Caco-2 (cell line): Measurements from ENCODE around the gene CEP57L1. TPM values are rescaled to one million over a fixed set of nuclear protein-coding genes. Genes with fewer than 3 reads are reported as not detected.

Experiments used
- BruUV-seq: library from RNA; stranded (reverse); fragments of 400-500 nt; replicated peaks from 2 replicates; lab custom pipeline; 2021; lab: Mats Ljungman, UMichigan
- CTCF ChIA-PET: fragments of 300-600 bp; sonication (Branson Sonifier 250); formaldehyde crosslinking; loops from one replicate; lab custom pipeline; 2022; ENCODE audit warnings: antibody characterized with exemption; lab: Charles Lee
- POLR2A ChIA-PET: fragments of 300-600 bp; sonication (Branson Sonifier 250); formaldehyde crosslinking; loops from one replicate; lab custom pipeline; 2022; ENCODE audit warnings: antibody characterized with exemption; lab: Charles Lee
- DNase-seq, 2 experiments: peaks; one replicate each; pipeline versions ENCODE4 v3.0.0 to v3.0.0-alpha.2; 2020 to 2022
- H3K27me3 ChIP-seq: replicated peaks from 2 replicates; pipeline ENCODE4 v1.6.0; 2011; ENCODE audit warnings: low read length; ENCODE audit not compliant: control insufficient read depth, insufficient read depth
- H3K36me3 ChIP-seq: 2 replicates; pipeline ENCODE4 v1.5.1; 2011; ENCODE audit warnings: low read length; ENCODE audit not compliant: control insufficient read depth, insufficient read depth
- H3K4me1 ChIP-seq: fragments of 250-450 bp; sonication (Bioruptor Pico); 2 replicates; pipeline ENCODE4 v1.5.1; 2020; ENCODE audit warnings: mild to moderate bottlenecking
- H3K4me3 ChIP-seq: 2 replicates; pipeline ENCODE4 v1.5.1; 2011; ENCODE audit warnings: low read depth, mild to moderate bottlenecking, control low read depth, low read length
- H3K9me3 ChIP-seq: fragments of 250-450 bp; sonication (Bioruptor Pico); 2 replicates; pipeline ENCODE4 v1.5.1; 2020; ENCODE audit warnings: mild to moderate bottlenecking, moderate library complexity
- H3K27ac Mint-ChIP-seq: one replicate; pipeline ENCODE4 v1.8.0; 2022; ENCODE audit warnings: mixed read lengths; ENCODE audit not compliant: unreplicated experiment
- H3K27me3 Mint-ChIP-seq: one replicate; pipeline ENCODE4 v1.8.0; 2022; ENCODE audit warnings: mixed read lengths; ENCODE audit not compliant: insufficient read depth, unreplicated experiment
- H3K36me3 Mint-ChIP-seq: one replicate; pipeline ENCODE4 v1.8.0; 2022; ENCODE audit warnings: mild to moderate bottlenecking, mixed read lengths; ENCODE audit not compliant: insufficient read depth, unreplicated experiment
- H3K4me1 Mint-ChIP-seq: one replicate; pipeline ENCODE4 v1.8.0; 2022; ENCODE audit warnings: low read depth, mixed read lengths; ENCODE audit not compliant: unreplicated experiment
- H3K4me3 Mint-ChIP-seq: one replicate; pipeline ENCODE4 v1.8.0; 2022; ENCODE audit warnings: mild to moderate bottlenecking, moderate library complexity, mixed read lengths; ENCODE audit not compliant: unreplicated experiment
- H3K9me3 Mint-ChIP-seq: one replicate; pipeline ENCODE4 v1.8.0; 2022; ENCODE audit warnings: mixed read lengths; ENCODE audit not compliant: unreplicated experiment
- CTCF ChIP-seq, 2 experiments: fragments of 200-600 bp in 1 of 2; IDR thresholded peaks; 1 replicate in 1 of 2; 2 replicates in 1 of 2; pipeline versions ENCODE4 v1.5.1 to v1.8.0; 2011 to 2022; ENCODE audit warnings: antibody characterized with exemption in 1 of 2, control low read depth in 1 of 2, inconsistent platforms in 1 of 2, low read depth in 1 of 2, low read length in 1 of 2, mild to moderate bottlenecking in 1 of 2, moderate library complexity in 1 of 2; ENCODE audit not compliant: insufficient read depth in 1 of 2, severe bottlenecking in 1 of 2, unreplicated experiment in 1 of 2
- intact Hi-C: fragments of 100-400 bp; cut with micrococcal nuclease; formaldehyde crosslinking; loops from one replicate; pipeline ENCODE4 v1.10.0; 2022; ENCODE audit not compliant: unreplicated experiment
- total RNA-seq: library from RNA; stranded (reverse); gene quantifications from 2 replicates; pipeline ENCODE4 v1.2.3, GENCODE V29; 2022

CEP57L1 gene
- total RNA-seq, 1 experiment from 2014 or later: 12.7 TPM

- ChIA-PET POLR2A (no interaction called here), CTCF (interaction anchor here (0.7 kb wide), 1 partner anchor 65 kb away, joined by 3 read pairs; no protein-coding TSS in a partner anchor)
- Mint-ChIP-seq H3K4me3 (no peak overlapping the region), H3K4me1 (peaks cover 21% of the 10 kb centered on the region), H3K27ac (no peak overlapping the region), H3K9me3 (no peaks in the 10 kb centered on the region), H3K27me3 (no peaks in the 10 kb centered on the region), H3K36me3 (no peaks in the 10 kb centered on the region)
- Histone ChIP-seq H3K4me3 (no peak overlapping the region), H3K4me1 (peaks cover 16% of the 10 kb centered on the region; the same call in 1 of the 2 replicates), H3K27me3 (no peaks in the 10 kb centered on the region), H3K9me3 (no peaks in the 10 kb centered on the region), H3K36me3 (no peaks in the 10 kb centered on the region)
- intact Hi-C loops: no loop called here
- DNase-seq: no peak
- no TSS peak for BruUV-seq
- no peak for TF ChIP-seq CTCF (IDR thresholded peaks at IDR 0.05; ENCODE audit: insufficient read depth in 1 of 2, low read depth in 1 of 2, low read length in 1 of 2, severe bottlenecking in 1 of 2, unreplicated experiment in 1 of 2)
These were observed 21.2 kb upstream of the CEP57L1 start for GRCh38 chr6:109074133-109074415.

- no peak for DNase-seq
- Histone ChIP-seq H3K27me3 (no peaks in the 10 kb centered on the region), H3K4me3 (no peak overlapping the region), H3K4me1 (peaks cover 16% of the 10 kb centered on the region; the same call in 1 of the 2 replicates), H3K36me3 (no peaks in the 10 kb centered on the region), H3K9me3 (no peaks in the 10 kb centered on the region)
- no peak for TF ChIP-seq CTCF (IDR thresholded peaks at IDR 0.05; ENCODE audit: insufficient read depth in 1 of 2, low read depth in 1 of 2, low read length in 1 of 2, severe bottlenecking in 1 of 2, unreplicated experiment in 1 of 2)
- ChIA-PET POLR2A (interaction anchor here (0.6 to 0.7 kb wide), 2 partner anchors 19 to 418 kb away, joined by 3 read pairs; partner anchors contain the start of gene SESN1), CTCF (no interaction called here)
- H3K4me1 Mint-ChIP-seq: peaks cover 17% of the 10 kb centered on the region
- no peaks in the 10 kb centered on the region for H3K9me3 Mint-ChIP-seq
- no peak overlapping the region for H3K27ac Mint-ChIP-seq
- intact Hi-C loops: no loop called here
- no TSS peak for BruUV-seq
- no peaks in the 10 kb centered on the region for H3K27me3 Mint-ChIP-seq
- no peaks in the 10 kb centered on the region for H3K36me3 Mint-ChIP-seq
- H3K4me3 Mint-ChIP-seq: no peak overlapping the region
These were observed 19.4 kb upstream of the CEP57L1 start for GRCh38 chr6:109075934-109076333.

- H3K27me3 ChIP-seq: no peaks in the 10 kb centered on the region
- H3K27ac Mint-ChIP-seq: no peak overlapping the region
- peaks cover 13% of the 10 kb centered on the region for H3K4me1 Mint-ChIP-seq
- no peak overlapping the region for H3K4me3 Mint-ChIP-seq
- H3K9me3 Mint-ChIP-seq: no peaks in the 10 kb centered on the region
- no peaks in the 10 kb centered on the region for H3K9me3 ChIP-seq
- H3K36me3 ChIP-seq: no peaks in the 10 kb centered on the region
- TF ChIP-seq CTCF (IDR thresholded peaks at IDR 0.05; ENCODE audit: insufficient read depth in 1 of 2, low read depth in 1 of 2, low read length in 1 of 2, severe bottlenecking in 1 of 2, unreplicated experiment in 1 of 2): no peak
- CTCF ChIA-PET: no interaction called here
- H3K36me3 Mint-ChIP-seq: no peaks in the 10 kb centered on the region
- POLR2A ChIA-PET: interaction anchor here (0.6 kb wide), 1 partner anchor 18 kb away, joined by 3 read pairs; the partner anchor contains the start of gene SESN1
- intact Hi-C loops: no loop called here
- no TSS peak for BruUV-seq
- H3K4me3 ChIP-seq: no peak overlapping the region
- H3K4me1 ChIP-seq: peaks cover 16% of the 10 kb centered on the region; the same call in 1 of the 2 replicates
- H3K27me3 Mint-ChIP-seq: no peaks in the 10 kb centered on the region
- DNase-seq: no peak
These were observed 18.9 kb upstream of the CEP57L1 start for GRCh38 chr6:109076377-109076776.
